ENCODE data around the gene PDE11A. TPM values are rescaled to one million over a fixed set of nuclear protein-coding genes. Genes with fewer than 3 reads are reported as not detected.

PDE11A gene
- total RNA-seq, 1 donor from 2014 or later = under 0.01 TPM

- DNase-seq (ENCODE audit: low read depth in 2 of 2) = no peak
Observed at GRCh38 chr2:177602611-177603164, 469.9 kb downstream of the PDE11A start.

GRCh38 chr2:177600917-177601316 lies 471.7 kb downstream of the PDE11A start:
- DNase-seq (ENCODE audit: low read depth in 2 of 2) = no peak

DNA sequence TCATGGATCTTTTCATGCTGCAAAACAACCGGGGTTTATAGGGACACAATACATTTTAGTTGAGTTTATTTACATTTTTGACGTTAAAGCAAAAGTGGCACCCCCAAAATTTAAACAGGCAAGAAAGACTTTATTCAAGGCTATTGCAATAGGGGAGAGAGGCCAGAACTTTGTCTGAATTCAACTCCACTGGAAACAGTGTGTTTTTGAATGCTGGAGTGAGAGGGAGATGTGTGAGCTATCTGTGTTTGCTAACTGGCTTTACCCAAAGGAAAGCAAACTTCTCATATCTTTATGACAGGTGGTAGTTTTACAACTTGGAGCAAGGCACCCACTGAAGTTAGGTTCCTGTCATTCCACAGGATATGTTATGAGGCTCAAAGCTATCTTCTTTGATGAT lies 472.6 kb downstream of the PDE11A start:
- DNase-seq (ENCODE audit: low read depth in 2 of 2) = no peak

DNA sequence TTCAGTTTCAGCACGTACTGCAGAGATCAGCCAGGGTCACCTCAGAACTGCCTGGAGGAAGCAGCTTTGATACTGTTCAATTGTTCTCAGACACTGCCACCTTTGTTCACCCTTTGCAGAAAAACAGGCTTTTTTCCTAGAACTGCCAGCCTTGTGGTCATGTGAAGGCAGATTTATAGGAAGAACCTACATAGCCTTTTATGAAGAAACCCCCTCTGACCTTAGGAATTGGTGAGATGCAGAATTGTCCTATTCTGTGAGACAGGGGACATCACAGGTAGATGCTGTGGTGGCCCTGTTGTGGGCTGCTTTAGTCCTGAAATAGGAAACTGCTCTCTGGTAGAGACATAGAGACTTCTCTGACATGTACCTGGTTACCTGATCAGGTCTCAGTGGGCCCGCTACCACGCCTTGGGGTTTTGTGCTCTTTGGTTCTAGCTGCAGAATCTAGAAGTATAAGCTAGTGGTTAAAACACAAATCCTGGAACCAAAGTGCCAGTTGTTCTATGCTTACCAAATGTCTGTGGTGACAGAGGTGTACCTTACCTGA lies 473.4 kb downstream of the PDE11A start:
- peak; percentile 38 to 86 for DNase-seq (ENCODE audit: low read depth in 2 of 2)

- DNase-seq (ENCODE audit: low read depth in 2 of 2) = peak in 1 of 2 donors; percentile 20
Observed at GRCh38 chr2:177598326-177599138, 474.0 kb downstream of the PDE11A start.

DNA sequence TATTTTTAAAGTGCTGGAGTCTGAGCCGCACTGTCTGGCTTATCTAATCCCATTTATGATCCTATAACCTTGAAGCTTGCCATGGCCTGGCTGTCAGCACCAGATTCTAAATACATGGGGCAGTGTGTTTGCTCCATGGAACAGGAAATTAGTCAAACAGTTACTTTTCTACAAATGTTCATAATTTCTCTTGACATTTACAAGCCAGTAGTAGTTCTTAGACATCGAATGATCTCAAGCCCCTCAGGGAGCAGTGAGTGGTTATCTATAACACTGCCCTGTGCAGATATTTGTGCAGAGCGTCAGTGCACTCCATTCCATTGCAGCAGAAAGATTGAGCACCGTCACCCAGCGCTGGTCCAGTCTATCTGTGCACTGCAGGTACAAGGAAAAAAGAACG lies 474.8 kb downstream of the PDE11A start:
- DNase-seq (ENCODE audit: low read depth in 2 of 2) = no peak

DNA sequence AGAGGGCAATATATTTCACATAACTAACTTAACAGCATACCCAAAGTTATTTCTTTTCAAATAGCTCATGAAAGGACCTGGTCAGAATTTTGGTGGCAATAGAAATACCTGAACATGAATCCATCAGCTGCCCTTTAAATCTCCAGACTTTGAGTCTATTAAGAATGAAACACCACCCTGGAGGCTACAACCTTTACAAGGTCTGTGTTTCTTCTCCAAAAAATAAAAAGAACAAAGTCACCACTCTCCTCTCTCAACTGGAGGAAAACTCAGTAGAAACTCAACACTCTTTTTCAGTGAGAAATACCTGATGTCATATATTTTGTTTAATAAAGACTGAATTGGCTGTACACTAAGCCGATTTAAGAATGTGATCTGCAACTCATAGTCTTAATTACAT lies 475.7 kb downstream of the PDE11A start:
- no peak for DNase-seq (ENCODE audit: low read depth in 2 of 2)

DNA sequence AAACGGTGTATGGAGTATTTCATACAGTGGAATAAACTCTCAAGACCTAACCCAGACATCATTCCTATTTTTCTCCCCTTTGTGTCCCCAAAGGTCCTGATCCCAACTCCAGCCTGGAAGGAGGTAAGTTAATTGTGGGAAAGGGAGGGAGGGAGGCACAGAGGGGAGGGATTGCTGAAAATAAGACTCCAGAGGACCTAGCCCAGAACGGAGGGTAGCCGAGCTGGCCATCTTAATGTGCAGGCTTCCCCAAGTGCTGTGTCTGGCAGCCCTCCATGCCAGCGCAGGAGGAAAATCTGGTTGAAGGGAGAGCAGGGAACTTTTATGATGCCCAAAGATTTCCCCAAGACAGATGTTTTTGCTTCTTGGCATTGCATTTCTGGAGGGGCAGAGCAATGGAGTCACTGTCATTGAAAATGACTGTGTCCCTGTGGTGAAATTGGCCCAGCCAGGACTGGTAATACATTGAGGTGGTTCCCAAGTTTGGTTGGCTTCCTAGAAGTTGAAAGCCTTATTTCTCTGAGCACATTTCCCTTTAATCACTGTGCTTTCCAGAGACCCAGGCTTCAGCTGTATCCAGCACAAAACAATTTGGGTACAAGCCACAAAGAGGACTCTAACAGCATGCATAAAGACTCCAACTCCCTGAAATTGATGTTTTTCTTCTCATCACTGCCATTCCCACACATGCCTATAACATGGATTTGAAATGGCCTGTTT lies 477.3 kb downstream of the PDE11A start:
- DNase-seq (ENCODE audit: low read depth in 2 of 2) = no peak

- DNase-seq (ENCODE audit: low read depth in 2 of 2) = no peak
Observed at GRCh38 chr2:177593402-177593801, 479.2 kb downstream of the PDE11A start.

GRCh38 chr2:177592945-177593344 lies 479.6 kb downstream of the PDE11A start:
- DNase-seq (ENCODE audit: low read depth in 2 of 2) = no peak

DNA sequence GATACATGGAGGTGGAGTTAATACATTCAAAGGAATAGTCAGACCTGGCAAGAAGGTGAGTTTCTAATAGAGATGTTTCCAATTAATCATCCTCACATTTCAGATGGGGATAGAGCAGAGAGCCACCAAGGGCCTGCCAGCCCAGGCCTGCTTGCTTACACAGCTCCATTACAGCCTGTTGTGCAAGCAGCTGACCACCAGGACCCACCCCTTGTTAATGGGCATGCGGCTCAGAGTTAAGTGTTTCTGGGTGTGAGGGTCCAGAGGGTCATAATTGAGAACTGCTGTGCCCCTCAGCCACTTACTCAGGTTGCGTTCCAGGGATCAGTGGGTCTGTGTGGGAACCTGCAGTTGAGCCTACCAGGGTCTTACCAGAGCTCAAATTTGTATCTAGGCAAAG lies 480.2 kb downstream of the PDE11A start:
- no peak for DNase-seq (ENCODE audit: low read depth in 2 of 2)

GRCh38 chr2:177589186-177589585 lies 483.4 kb downstream of the PDE11A start:
- DNase-seq (ENCODE audit: low read depth in 2 of 2) = no peak

DNA sequence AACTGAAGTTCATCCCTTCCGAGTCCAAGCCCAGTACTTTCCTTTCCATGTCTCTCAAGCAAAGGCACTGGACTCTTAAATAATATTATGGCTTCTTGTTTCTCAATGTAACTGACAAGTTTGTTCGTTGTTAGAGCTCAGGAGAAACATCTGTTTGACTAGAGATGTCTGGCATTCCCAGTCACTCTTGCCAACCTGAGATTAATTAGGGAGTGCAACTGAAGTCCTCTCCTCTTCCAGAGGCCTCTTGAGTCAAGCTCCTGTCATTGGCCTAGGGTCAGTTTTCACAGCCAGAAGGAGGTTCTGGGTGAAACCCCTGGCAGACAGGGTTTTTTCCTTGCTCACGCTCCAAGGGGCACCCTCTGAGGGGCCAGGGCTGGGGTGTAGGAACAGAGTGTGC lies 483.9 kb downstream of the PDE11A start:
- DNase-seq (ENCODE audit: low read depth in 2 of 2) = no peak

DNA sequence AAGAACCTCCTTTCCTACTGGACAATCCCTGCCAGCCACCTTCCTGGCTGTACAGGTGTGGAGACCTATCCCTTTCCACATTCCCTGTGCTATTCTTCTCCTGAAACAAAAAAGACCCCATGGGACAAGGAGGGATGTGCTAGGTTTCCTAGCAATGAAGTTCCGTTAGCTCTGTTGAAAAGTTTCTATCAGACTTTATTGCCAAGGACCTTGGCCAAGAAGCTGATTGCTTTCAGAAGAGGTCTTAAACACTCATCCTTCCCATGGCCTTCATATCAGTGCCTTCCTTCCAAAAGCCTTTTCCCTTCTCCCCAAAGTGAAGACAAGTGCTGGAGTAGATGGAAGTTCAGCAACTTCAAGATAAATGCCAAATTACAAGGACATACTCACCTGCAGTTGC lies 485.2 kb downstream of the PDE11A start:
- DNase-seq (ENCODE audit: low read depth in 2 of 2) = no peak

- DNase-seq (ENCODE audit: low read depth in 2 of 2) = no peak
Observed at GRCh38 chr2:177586154-177586553, 486.4 kb downstream of the PDE11A start.

DNA sequence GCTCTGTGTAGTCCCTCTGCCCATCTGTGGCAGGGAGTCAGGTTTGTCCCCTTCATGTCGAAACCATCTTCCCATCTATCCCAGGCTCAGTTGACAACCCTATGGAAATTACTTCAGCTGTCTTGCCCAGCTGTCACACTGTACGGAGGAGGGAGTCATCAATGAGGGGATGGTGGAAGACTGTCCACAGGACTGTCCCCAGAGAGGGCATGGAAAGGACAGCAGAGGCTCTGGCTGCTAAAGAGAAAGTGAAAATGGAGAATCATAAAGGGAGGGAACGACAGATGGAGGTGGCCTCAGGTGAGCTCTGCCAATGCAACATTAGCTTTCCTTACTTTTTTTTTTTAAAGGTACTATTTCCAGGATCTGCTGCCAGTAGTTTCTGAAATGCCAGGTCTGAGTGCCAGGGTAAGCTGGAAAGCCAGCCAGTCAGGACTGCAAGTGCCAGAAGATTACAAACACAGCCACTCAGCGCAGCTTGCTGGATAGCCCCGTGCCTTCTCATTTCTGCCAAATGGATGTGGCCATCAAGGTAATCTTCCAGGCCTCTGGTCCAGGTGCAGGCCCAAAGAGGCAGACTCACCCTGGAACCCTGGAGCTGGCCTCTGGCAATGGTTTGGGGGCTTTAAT lies 487.2 kb downstream of the PDE11A start:
- DNase-seq (ENCODE audit: low read depth in 2 of 2) = no peak

- DNase-seq (ENCODE audit: low read depth in 2 of 2) = no peak
Observed at GRCh38 chr2:177584030-177584692, 488.4 kb downstream of the PDE11A start.

GRCh38 chr2:177582000-177582399 lies 490.6 kb downstream of the PDE11A start:
- DNase-seq (ENCODE audit: low read depth in 2 of 2) = no peak

DNA sequence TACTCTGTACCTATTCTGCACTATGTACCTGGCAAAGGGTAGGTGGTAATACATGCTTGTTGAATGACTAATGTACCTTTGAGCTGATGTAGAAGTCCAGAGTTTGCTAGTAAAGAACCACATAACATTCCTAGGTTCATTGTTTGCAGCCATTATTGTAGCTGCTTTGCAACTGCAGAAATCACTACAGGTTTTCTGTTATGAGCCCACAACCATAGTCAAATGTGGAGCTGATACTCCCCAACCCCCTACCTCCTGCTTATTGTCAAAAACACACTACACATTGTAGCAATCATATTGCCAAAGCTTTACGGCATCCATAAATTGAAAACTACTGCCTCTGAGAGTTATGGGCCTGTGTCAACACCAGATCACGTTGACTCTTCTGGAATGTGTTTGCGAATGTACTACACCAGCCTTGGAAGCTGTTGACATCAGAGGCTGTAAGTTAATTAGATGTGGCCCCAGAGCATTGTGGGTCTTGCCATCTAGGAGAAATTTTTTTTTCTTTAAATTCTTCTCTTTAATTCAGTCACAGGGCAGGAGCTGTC lies 493.0 kb downstream of the PDE11A start:
- no peak for DNase-seq (ENCODE audit: low read depth in 2 of 2)

GRCh38 chr2:177578454-177578853 lies 494.1 kb downstream of the PDE11A start:
- no peak for DNase-seq (ENCODE audit: low read depth in 2 of 2)

- DNase-seq (ENCODE audit: low read depth in 2 of 2) = no peak
Observed at GRCh38 chr2:177577075-177577474, 495.5 kb downstream of the PDE11A start.
